Loucy (cell line): Measurements from ENCODE around the gene KCNJ12.

Source experiments
- EZH2phosphoT487 ChIP-seq: fragments of 200-600 bp; IDR thresholded peaks from 2 replicates; pipeline ENCODE4 v1.6.1; 2018; ENCODE audit warnings: antibody characterized with exemption, mild to moderate bottlenecking, moderate library complexity, borderline replicate concordance
- TF ChIP-seq, protein P1 (sequence below): fragments of 200-600 bp; sonication (generic); conservative IDR thresholded peaks from 2 replicates; pipeline ENCODE4 v1.5.1; 2014; ENCODE audit warnings: mild to moderate bottlenecking, antibody characterized with exemption, low read length

DNA sequence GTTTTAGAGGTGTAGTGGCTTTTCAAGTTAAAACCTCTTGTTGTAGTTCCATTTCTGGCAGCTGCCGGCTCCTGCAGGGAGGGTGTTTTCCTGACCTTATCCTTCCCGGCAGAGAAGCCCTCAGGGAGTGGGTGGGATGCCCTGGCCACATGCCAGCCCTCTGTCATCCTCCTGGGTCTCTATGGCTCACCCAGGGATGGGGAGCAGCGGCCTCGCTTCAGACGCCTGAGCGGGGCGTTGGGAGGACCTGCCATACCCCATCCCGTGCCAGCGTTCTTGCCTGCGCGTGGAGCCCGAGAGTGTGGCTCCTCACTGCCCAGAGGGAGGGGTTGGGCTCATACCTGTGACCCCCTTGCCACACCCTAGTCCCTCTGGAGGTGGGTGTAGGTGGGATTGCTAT is 11.9 kb downstream of the KCNJ12 start:
- TF ChIP-seq, protein P1, sequence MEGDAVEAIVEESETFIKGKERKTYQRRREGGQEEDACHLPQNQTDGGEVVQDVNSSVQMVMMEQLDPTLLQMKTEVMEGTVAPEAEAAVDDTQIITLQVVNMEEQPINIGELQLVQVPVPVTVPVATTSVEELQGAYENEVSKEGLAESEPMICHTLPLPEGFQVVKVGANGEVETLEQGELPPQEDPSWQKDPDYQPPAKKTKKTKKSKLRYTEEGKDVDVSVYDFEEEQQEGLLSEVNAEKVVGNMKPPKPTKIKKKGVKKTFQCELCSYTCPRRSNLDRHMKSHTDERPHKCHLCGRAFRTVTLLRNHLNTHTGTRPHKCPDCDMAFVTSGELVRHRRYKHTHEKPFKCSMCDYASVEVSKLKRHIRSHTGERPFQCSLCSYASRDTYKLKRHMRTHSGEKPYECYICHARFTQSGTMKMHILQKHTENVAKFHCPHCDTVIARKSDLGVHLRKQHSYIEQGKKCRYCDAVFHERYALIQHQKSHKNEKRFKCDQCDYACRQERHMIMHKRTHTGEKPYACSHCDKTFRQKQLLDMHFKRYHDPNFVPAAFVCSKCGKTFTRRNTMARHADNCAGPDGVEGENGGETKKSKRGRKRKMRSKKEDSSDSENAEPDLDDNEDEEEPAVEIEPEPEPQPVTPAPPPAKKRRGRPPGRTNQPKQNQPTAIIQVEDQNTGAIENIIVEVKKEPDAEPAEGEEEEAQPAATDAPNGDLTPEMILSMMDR, result no peak
- no peak for TF ChIP-seq EZH2phosphoT487
